GM15510 (cell line): Measurements from ENCODE around the gene EYA3.

ENCODE experiments used
- POLR2A ChIP-seq: IDR thresholded peaks from 3 replicates; pipeline ENCODE4 v1.6.1; 2011; ENCODE audit warnings: borderline replicate concordance; ENCODE audit not compliant: insufficient read length; ENCODE audit errors: extremely low read depth

The EYA3 gene, protein sequence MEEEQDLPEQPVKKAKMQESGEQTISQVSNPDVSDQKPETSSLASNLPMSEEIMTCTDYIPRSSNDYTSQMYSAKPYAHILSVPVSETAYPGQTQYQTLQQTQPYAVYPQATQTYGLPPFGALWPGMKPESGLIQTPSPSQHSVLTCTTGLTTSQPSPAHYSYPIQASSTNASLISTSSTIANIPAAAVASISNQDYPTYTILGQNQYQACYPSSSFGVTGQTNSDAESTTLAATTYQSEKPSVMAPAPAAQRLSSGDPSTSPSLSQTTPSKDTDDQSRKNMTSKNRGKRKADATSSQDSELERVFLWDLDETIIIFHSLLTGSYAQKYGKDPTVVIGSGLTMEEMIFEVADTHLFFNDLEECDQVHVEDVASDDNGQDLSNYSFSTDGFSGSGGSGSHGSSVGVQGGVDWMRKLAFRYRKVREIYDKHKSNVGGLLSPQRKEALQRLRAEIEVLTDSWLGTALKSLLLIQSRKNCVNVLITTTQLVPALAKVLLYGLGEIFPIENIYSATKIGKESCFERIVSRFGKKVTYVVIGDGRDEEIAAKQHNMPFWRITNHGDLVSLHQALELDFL

DNA sequence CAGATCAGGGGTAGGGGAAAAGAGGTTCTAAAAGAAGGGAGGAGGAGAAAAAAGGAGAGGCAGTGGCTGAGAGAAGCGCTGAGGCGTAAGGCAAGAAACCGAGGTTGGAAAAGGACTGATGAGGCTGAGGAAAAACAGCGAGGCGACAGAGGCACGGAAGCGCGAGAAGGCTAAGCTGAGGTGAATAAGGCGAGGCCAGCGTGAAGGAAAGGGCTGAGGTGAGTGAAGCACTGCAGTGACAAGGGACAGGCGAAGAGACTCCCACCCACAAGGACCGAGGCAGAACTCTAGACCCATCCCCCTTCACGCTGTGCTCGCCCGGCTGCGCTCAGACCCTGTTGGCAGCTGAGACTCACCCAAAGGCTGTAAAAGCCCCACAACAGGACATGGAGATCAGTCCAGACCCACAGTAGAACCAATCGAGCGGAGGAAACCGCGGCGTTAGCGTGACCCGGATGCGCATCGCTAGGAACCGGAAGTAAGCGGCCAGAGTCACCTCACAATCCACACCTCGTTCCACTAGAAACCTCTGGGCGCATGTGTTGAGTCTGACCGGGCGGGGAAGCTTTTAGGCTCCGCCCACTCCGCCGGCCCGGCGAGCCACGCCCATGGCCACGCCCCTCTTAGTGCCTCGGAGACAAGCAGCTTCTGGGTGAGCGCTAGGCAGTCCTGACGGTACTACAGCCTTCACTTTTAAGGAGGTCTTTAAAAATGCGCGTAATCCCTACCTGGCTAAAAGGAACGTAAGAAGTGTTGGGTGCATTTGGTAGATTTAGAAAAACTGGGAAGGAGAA lies at the start of gene EYA3:
TSS of gene EYA3 (minus strand) at position 443 of the 794 bp plus-strand sequence. CDS start 30,584 bp downstream, outside the sequence.
- TF ChIP-seq POLR2A = peak; percentile 90

- TF ChIP-seq POLR2A = no peak
Measured at GRCh38 chr1:28136922-28137613, 48.7 kb upstream of the EYA3 start.

- TF ChIP-seq POLR2A = no peak
Measured at GRCh38 chr1:28136169-28136921, 47.9 kb upstream of the EYA3 start.

- no peak for TF ChIP-seq POLR2A
Measured at GRCh38 chr1:28135371-28136168, 47.2 kb upstream of the EYA3 start.

DNA sequence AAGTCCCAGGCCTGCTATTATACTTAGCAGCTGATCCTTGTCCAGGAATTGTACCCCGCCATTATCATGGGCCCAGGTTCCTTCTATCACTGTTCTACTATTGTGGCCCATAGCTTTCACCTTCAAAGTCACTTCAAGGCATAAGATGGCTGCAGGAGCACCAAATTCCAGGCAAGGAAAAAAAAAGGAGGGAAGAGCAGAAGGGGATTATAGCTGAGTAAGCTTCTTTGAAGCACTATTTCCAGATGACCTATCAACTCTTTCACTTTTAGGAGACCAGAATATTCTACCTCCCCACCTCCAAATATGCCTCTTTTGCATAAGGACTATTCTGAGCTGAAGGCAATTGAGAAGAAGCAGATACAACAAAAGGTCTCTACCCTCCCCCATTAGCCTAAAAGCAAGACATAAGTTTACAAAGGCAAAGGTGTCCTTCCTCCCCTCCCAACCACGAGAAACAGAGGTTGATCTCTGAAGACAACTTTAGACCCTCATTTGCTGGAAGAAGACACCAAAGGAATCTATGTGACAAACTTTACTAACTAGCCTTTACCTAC lies 46.3 kb upstream of the EYA3 start:
- TF ChIP-seq POLR2A = no peak

GRCh38 chr1:28132171-28133167 lies 44.1 kb upstream of the EYA3 start:
- no peak for TF ChIP-seq POLR2A

DNA sequence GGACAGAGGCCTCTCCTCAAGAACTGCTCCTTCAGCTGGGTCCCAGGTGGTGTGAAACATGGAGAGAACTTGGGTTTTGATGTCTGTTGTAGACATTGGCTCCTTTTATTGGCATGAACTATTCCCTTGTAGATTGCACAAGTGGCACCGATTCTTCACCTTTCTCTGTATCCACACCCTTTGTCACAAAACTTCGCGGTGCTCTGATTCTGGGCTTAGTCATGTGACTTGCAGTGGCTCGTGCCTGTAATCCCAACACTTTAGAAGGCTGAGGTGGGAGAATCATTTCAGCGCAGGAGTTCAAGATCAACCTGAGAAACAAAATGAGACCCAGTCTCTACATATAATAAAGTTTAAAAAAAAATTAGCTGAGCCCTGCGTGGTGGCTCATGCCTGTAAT lies 42.5 kb upstream of the EYA3 start:
- TF ChIP-seq POLR2A = no peak

- no peak for TF ChIP-seq POLR2A
Measured at GRCh38 chr1:28129150-28129549, 40.7 kb upstream of the EYA3 start.

- no peak for TF ChIP-seq POLR2A
Measured at GRCh38 chr1:28127617-28128257, 39.3 kb upstream of the EYA3 start.

- no peak for TF ChIP-seq POLR2A
Measured at GRCh38 chr1:28126783-28127490, 38.5 kb upstream of the EYA3 start.

GRCh38 chr1:28126212-28126611 lies 37.8 kb upstream of the EYA3 start:
- TF ChIP-seq POLR2A = no peak
